Liver (tissue), 9 donors: ENCODE data around the gene NXT1. TPM values are rescaled to one million over a fixed set of nuclear protein-coding genes. Genes with fewer than 3 reads are reported as not detected.

ENCODE experiments used
- DNase-seq: peaks from one replicate; pipeline ENCODE4 v3.0.0-alpha.2; 2017; ENCODE audit warnings: low spot score
- H3K27ac ChIP-seq, 2 donors: one replicate each; pipeline ENCODE4 v1.7.0; 2013; ENCODE audit warnings: inconsistent platforms in 2 of 2, low read length in 2 of 2, control low read depth in 1 of 2, low read depth in 1 of 2, mild to moderate bottlenecking in 1 of 2
- H3K27me3 ChIP-seq, 4 donors: one replicate each; pipeline versions ENCODE4 v1.6.1 to v1.7.0; 2013; ENCODE audit warnings: low read length in 3 of 4, inconsistent platforms in 1 of 4, mild to moderate bottlenecking in 1 of 4, moderate library complexity in 1 of 4; ENCODE audit not compliant: control insufficient read depth in 4 of 4, insufficient read depth in 4 of 4
- H3K36me3 ChIP-seq, 4 donors: one replicate each; pipeline versions ENCODE4 v1.6.1 to v1.7.0; 2013; ENCODE audit warnings: low read length in 3 of 4, mild to moderate bottlenecking in 3 of 4, low read depth in 1 of 4, moderate library complexity in 1 of 4; ENCODE audit not compliant: control insufficient read depth in 4 of 4, insufficient read depth in 3 of 4
- H3K4me1 ChIP-seq, 4 donors: one replicate each; pipeline versions ENCODE4 v1.6.1 to v1.7.0; 2013; ENCODE audit warnings: low read length in 3 of 4, mild to moderate bottlenecking in 3 of 4, moderate library complexity in 1 of 4; ENCODE audit not compliant: control insufficient read depth in 4 of 4, insufficient read depth in 4 of 4
- H3K4me3 ChIP-seq, 3 donors: one replicate each; pipeline versions ENCODE4 v1.6.1 to v1.7.0; 2013; ENCODE audit warnings: low read length in 3 of 3, control low read depth in 1 of 3, low read depth in 1 of 3, mild to moderate bottlenecking in 1 of 3
- H3K9ac ChIP-seq, 2 donors: one replicate each; pipeline ENCODE4 v1.7.0; 2013; ENCODE audit warnings: low read length in 2 of 2, mild to moderate bottlenecking in 2 of 2, moderate library complexity in 2 of 2, control low read depth in 1 of 2, low read depth in 1 of 2
- H3K9me3 ChIP-seq, 4 donors: one replicate each; pipeline versions ENCODE4 v1.6.1 to v1.7.0; 2013; ENCODE audit warnings: low read length in 3 of 4; ENCODE audit not compliant: control insufficient read depth in 4 of 4
- CTCF ChIP-seq: fragments of 150-350 bp; IDR thresholded peaks from 2 replicates; pipeline ENCODE4 v1.5.1; 2017; ENCODE audit warnings: improper control_type of control experiment, low read depth, low read length; ENCODE audit not compliant: missing input control
- EGR1 ChIP-seq, 2 donors: IDR thresholded peaks; 2 replicates each; pipeline ENCODE4 v1.6.1; 2016 to 2018; ENCODE audit warnings: antibody characterized with exemption in 2 of 2, low read depth in 2 of 2
- GABPA ChIP-seq, 2 donors: IDR thresholded peaks in 1 of 2; conservative IDR thresholded peaks in 1 of 2; 2 replicates each; pipeline ENCODE4 v1.6.1; 2016; ENCODE audit warnings: antibody characterized with exemption in 2 of 2, mild to moderate bottlenecking in 1 of 2, moderate library complexity in 1 of 2
- HNF4A ChIP-seq, 2 donors: conservative IDR thresholded peaks; 2 replicates each; pipeline ENCODE4 v1.6.1; 2016; ENCODE audit warnings: antibody characterized with exemption in 2 of 2, mild to moderate bottlenecking in 2 of 2
- HNF4G ChIP-seq: IDR thresholded peaks from 2 replicates; pipeline ENCODE4 v1.6.1; 2016; ENCODE audit warnings: antibody characterized with exemption
- JUND ChIP-seq, 2 donors: IDR thresholded peaks; 2 replicates each; pipeline ENCODE4 v1.6.1; 2016; ENCODE audit warnings: antibody characterized with exemption in 2 of 2
- NR2F2 ChIP-seq: IDR thresholded peaks from 2 replicates; pipeline ENCODE4 v1.6.1; 2016; ENCODE audit warnings: antibody characterized with exemption
- RXRA ChIP-seq, 2 donors: IDR thresholded peaks; 2 replicates each; pipeline ENCODE4 v1.6.1; 2017 to 2018; ENCODE audit warnings: antibody characterized with exemption in 2 of 2, mild to moderate bottlenecking in 1 of 2
- SP1 ChIP-seq: IDR thresholded peaks from 2 replicates; pipeline ENCODE4 v1.6.1; 2018; ENCODE audit warnings: antibody characterized with exemption, mild to moderate bottlenecking
- TAF1 ChIP-seq: conservative IDR thresholded peaks from 2 replicates; pipeline ENCODE4 v1.6.1; 2016; ENCODE audit warnings: antibody characterized with exemption, mild to moderate bottlenecking
- YY1 ChIP-seq: IDR thresholded peaks from 2 replicates; pipeline ENCODE4 v1.6.1; 2016; ENCODE audit warnings: antibody characterized with exemption, mild to moderate bottlenecking
- ZBTB33 ChIP-seq: IDR thresholded peaks from 2 replicates; pipeline ENCODE4 v1.6.1; 2016; ENCODE audit warnings: antibody characterized with exemption
- WGBS: extraction: QIAGEN DNeasy Blood & Tissue Kit; methylation state at CpG from one replicate; pipeline ENCODE4 v1.1.7; 2013; 5-methylcytosine and 5-hydroxymethylcytosine counted together
- polyA plus RNA-seq, 2 donors: library from polyadenylated mRNA; stranded (reverse) in 1 of 2; unstranded in 1 of 2; fragments of 200-250 nt in 1 of 2; fragments of >200 nt in 1 of 2; fragmentation: Nextera tagmentation in 1 of 2; extraction: Ambion mirVana in 1 of 2; gene quantifications; one replicate each; pipeline versions ENCODE4 v1.2.1 to v1.2.3, GENCODE V29; 2013 to 2015
- total RNA-seq, 2 donors: library from RNA; depleted of rRNA; stranded (reverse); fragments of >200 nt; gene quantifications; one replicate each; pipeline ENCODE4 v1.2.3, GENCODE V29; 2014
- donor health status: healthy.
- donor health status: healthy.
- donor health status: healthy.
- donor health status: healthy.
- donor health status: healthy.

Gene NXT1
- total and polyA plus RNA-seq, 4 donors, result 5.7 to 9.6 (median 8.8) TPM

GRCh38 chr20:23308908-23309307, 41.7 kb upstream of the NXT1 start:
- 63% methylated on average over 4 of the region's 4 CpGs for WGBS
- H3K27me3 ChIP-seq, result peaks cover 0 to 4% (median 0%) of the 10 kb centered on the region in 4 donors
- no peaks in the 10 kb centered on the region for H3K4me1 ChIP-seq
- no peak for DNase-seq
- no peak overlapping the region for H3K4me3 ChIP-seq
- TF ChIP-seq RXRA (IDR thresholded peaks at IDR 0.05) (no peak), NR2F2 (no peak), GABPA (IDR thresholded peaks at IDR 0.05 in 1 of 2, conservative IDR thresholded peaks at IDR 0.05 in 1 of 2) (no peak), EGR1 (IDR thresholded peaks at IDR 0.05; ENCODE audit: low read depth in 2 of 2) (no peak)
- H3K9ac ChIP-seq, result no peak overlapping the region
- H3K27ac ChIP-seq, result no peak overlapping the region
- H3K9me3 ChIP-seq, result no peaks in the 10 kb centered on the region
- no peaks in the 10 kb centered on the region for H3K36me3 ChIP-seq

- peaks cover 0 to 4% (median 0%) of the 10 kb centered on the region in 4 donors for H3K27me3 ChIP-seq
- H3K9me3 ChIP-seq, result no peaks in the 10 kb centered on the region
- no peak overlapping the region for H3K4me3 ChIP-seq
- H3K9ac ChIP-seq, result no peak overlapping the region
- no peak for DNase-seq
- no peak for TF ChIP-seq EGR1 (IDR thresholded peaks at IDR 0.05; ENCODE audit: low read depth in 2 of 2)
- no peaks in the 10 kb centered on the region for H3K4me1 ChIP-seq
- H3K27ac ChIP-seq, result no peak overlapping the region
- 87% methylated on average over 10 of the region's 10 CpGs for WGBS
- no peaks in the 10 kb centered on the region for H3K36me3 ChIP-seq
Measured at GRCh38 chr20:23309781-23310180, 40.8 kb upstream of the NXT1 start.

- no peak for DNase-seq
- Histone ChIP-seq H3K27me3 (peaks cover 0 to 4% (median 0%) of the 10 kb centered on the region in 4 donors), H3K27ac (no peak overlapping the region), H3K36me3 (no peaks in the 10 kb centered on the region), H3K9ac (no peak overlapping the region), H3K9me3 (no peaks in the 10 kb centered on the region), H3K4me3 (no peak overlapping the region), H3K4me1 (no peaks in the 10 kb centered on the region)
- WGBS, result 32% methylated on average over 7 of the region's 7 CpGs
- TF ChIP-seq YY1, result no peak
- TF ChIP-seq NR2F2, result no peak
- TF ChIP-seq ZBTB33, result no peak
- no peak for TF ChIP-seq HNF4A (conservative IDR thresholded peaks at IDR 0.05)
- TF ChIP-seq CTCF, result no peak
- TF ChIP-seq SP1, result no peak
- TF ChIP-seq EGR1 (IDR thresholded peaks at IDR 0.05; ENCODE audit: low read depth in 2 of 2), result no peak
- no peak for TF ChIP-seq HNF4G
- TF ChIP-seq TAF1, result no peak
- TF ChIP-seq JUND (IDR thresholded peaks at IDR 0.05), result no peak
Measured at GRCh38 chr20:23311947-23312506, 38.6 kb upstream of the NXT1 start.
